HCT116 (cell line): ENCODE results near the gene RPS29. TPM values are rescaled to one million over a fixed set of nuclear protein-coding genes. Genes with fewer than 3 reads are reported as not detected.

ENCODE experiments used
- ATAC-seq: fragments of 200-7000 bp; cut with Tn5 transposase; 2 replicates; pipeline ENCODE4 v1.9.1; 2020; ENCODE audit warnings: mild to moderate bottlenecking, moderate library complexity
- BruUV-seq: library from RNA; stranded (reverse); fragments of 400-500 nt; replicated peaks from 2 replicates; lab custom pipeline; 2021; lab: Mats Ljungman, UMichigan
- CTCF ChIA-PET: fragments of 300-600 bp; sonication (Branson Sonifier 250); formaldehyde crosslinking; loops from one replicate; lab custom pipeline; 2021; ENCODE audit warnings: antibody characterized with exemption; lab: Charles Lee
- POLR2A ChIA-PET: fragments of 300-600, 350-600 bp; sonication (Branson Sonifier 250); formaldehyde crosslinking; loops from one replicate; lab custom pipeline; 2021; ENCODE audit warnings: antibody characterized with exemption; lab: Charles Lee
- RAD21 ChIA-PET, 2 experiments: fragments of 300-600 bp; sonication (Branson Sonifier 250); formaldehyde crosslinking; loops; one replicate each; lab custom pipeline; 2023; ENCODE audit warnings: low total read pairs in 2 of 2; ENCODE audit not compliant: uncharacterized antibody in 2 of 2, unreplicated experiment in 2 of 2, low non-redundant PET in 1 of 2; lab: Charles Lee
- DNase-seq: peaks from one replicate; pipeline ENCODE4 v3.0.0-alpha.2; 2010; ENCODE audit warnings: low read depth, low spot score
- H2AFZ ChIP-seq: fragments of 200-600 bp; shearing (Covaris generic), sonication (generic); 2 replicates; pipeline ENCODE4 v1.6.1; 2017; ENCODE audit warnings: low read depth, mixed run types, mixed read lengths, antibody characterized with exemption, low read length; ENCODE audit not compliant: poor library complexity, severe bottlenecking
- H3K27ac ChIP-seq: 2 replicates; pipeline ENCODE4 v1.5.1; 2012; ENCODE audit warnings: low read depth, low read length
- H3K27me3 ChIP-seq: fragments of 200-600 bp; sonication (generic); 2 replicates; pipeline ENCODE4 v1.6.1; 2016; ENCODE audit warnings: mixed run types, low read length, mixed read lengths; ENCODE audit not compliant: insufficient read depth
- H3K36me3 ChIP-seq, 2 experiments: fragments of 200-500 bp in 1 of 2; fragments of 200-600 bp in 1 of 2; sonication (Bioruptor generic) in 1 of 2; sonication (generic) in 1 of 2; 2 replicates each; pipeline versions ENCODE4 v1.5.1 to v1.6.1; 2014 to 2016; ENCODE audit warnings: low read length in 2 of 2, inconsistent platforms in 1 of 2, mixed read lengths in 1 of 2, mixed run types in 1 of 2; ENCODE audit not compliant: insufficient read depth in 2 of 2, control insufficient read depth in 1 of 2
- H3K4me1 ChIP-seq, 2 experiments: fragments of 200-600 bp in 1 of 2; sonication (generic) in 1 of 2; 2 replicates each; pipeline versions ENCODE4 v1.5.1 to v1.6.1; 2012 to 2017; ENCODE audit warnings: low read length in 2 of 2, inconsistent platforms in 1 of 2, mild to moderate bottlenecking in 1 of 2, mixed read lengths in 1 of 2, mixed run types in 1 of 2, moderate library complexity in 1 of 2; ENCODE audit not compliant: insufficient read depth in 2 of 2, control insufficient read depth in 1 of 2
- H3K4me2 ChIP-seq: fragments of 200-600 bp; sonication (generic); 2 replicates; pipeline ENCODE4 v1.6.1; 2017; ENCODE audit warnings: mixed run types, low read length, mixed read lengths
- H3K4me3 ChIP-seq, 2 experiments: fragments of 200-600 bp in 1 of 2; sonication (generic) in 1 of 2; replicated peaks in 1 of 2; 2 replicates each; pipeline ENCODE4 v1.5.1; 2011 to 2016; ENCODE audit warnings: low read length in 2 of 2, control low read depth in 1 of 2, low read depth in 1 of 2, mild to moderate bottlenecking in 1 of 2, mixed read lengths in 1 of 2, mixed run types in 1 of 2
- H3K79me2 ChIP-seq: fragments of 200-600 bp; sonication (generic); 2 replicates; pipeline ENCODE4 v1.6.1; 2017; ENCODE audit warnings: mild to moderate bottlenecking, mixed run types, low read length, moderate library complexity, mixed read lengths; ENCODE audit not compliant: insufficient read depth
- H3K9ac ChIP-seq: fragments of 200-600 bp; sonication (generic); 2 replicates; pipeline ENCODE4 v1.6.1; 2016; ENCODE audit warnings: low read length, mixed read lengths
- H3K9me2 ChIP-seq: fragments of 200-600 bp; sonication (generic), shearing (Covaris generic); 2 replicates; pipeline ENCODE4 v1.6.1; 2017; ENCODE audit warnings: mixed run types, mild to moderate bottlenecking, moderate library complexity; ENCODE audit not compliant: insufficient read depth
- H3K9me3 ChIP-seq, 2 experiments: fragments of 200-500 bp in 1 of 2; fragments of 200-600 bp in 1 of 2; sonication (Bioruptor generic) in 1 of 2; sonication (generic) in 1 of 2; 2 replicates each; pipeline ENCODE4 v1.6.1; 2014 to 2017; ENCODE audit warnings: low read length in 2 of 2, mixed read lengths in 2 of 2, inconsistent platforms in 1 of 2, low read depth in 1 of 2, mild to moderate bottlenecking in 1 of 2, mixed run types in 1 of 2, moderate library complexity in 1 of 2; ENCODE audit not compliant: control insufficient read depth in 1 of 2, insufficient read depth in 1 of 2
- H4K20me1 ChIP-seq: fragments of 200-600 bp; sonication (generic), shearing (Covaris generic); 2 replicates; pipeline ENCODE4 v1.6.1; 2017; ENCODE audit warnings: mixed run types, mild to moderate bottlenecking, moderate library complexity; ENCODE audit not compliant: insufficient read depth
- CBX3 ChIP-seq: IDR thresholded peaks from 2 replicates; pipeline ENCODE4 v1.6.1; 2012; ENCODE audit warnings: low read depth
- CEBPB ChIP-seq: IDR thresholded peaks from 2 replicates; pipeline ENCODE4 v1.6.1; 2012; ENCODE audit warnings: low read depth
- ELF1 ChIP-seq: IDR thresholded peaks from 2 replicates; pipeline ENCODE4 v1.6.1; 2012; ENCODE audit warnings: low read depth, borderline replicate concordance
- EZH2 ChIP-seq: fragments of 200-600 bp; sonication (generic); IDR thresholded peaks from 2 replicates; pipeline ENCODE4 v1.6.1; 2017; ENCODE audit warnings: antibody characterized with exemption, mixed run types
- JUND ChIP-seq: IDR thresholded peaks from 2 replicates; pipeline ENCODE4 v1.6.1; 2012
- MAX ChIP-seq: IDR thresholded peaks from 2 replicates; pipeline ENCODE4 v1.6.1; 2012
- POLR2A ChIP-seq: IDR thresholded peaks from 2 replicates; pipeline ENCODE4 v1.7.0; 2011; ENCODE audit warnings: borderline replicate concordance; ENCODE audit not compliant: insufficient read depth, insufficient read length; ENCODE audit errors: extremely low read depth
- POLR2AphosphoS5 ChIP-seq: IDR thresholded peaks from 2 replicates; pipeline ENCODE4 v1.6.1; 2011; ENCODE audit warnings: mild to moderate bottlenecking, low read depth, low read length, moderate library complexity
- REST ChIP-seq: IDR thresholded peaks from 2 replicates; pipeline ENCODE4 v1.6.1; 2012; ENCODE audit warnings: low read depth
- TCF7L2 ChIP-seq: IDR thresholded peaks from 2 replicates; pipeline ENCODE4 v1.7.0; 2011; ENCODE audit warnings: borderline replicate concordance, inconsistent platforms; ENCODE audit not compliant: insufficient read depth, insufficient read length; ENCODE audit errors: extremely low read depth
- ZBTB33 ChIP-seq: IDR thresholded peaks from 2 replicates; pipeline ENCODE4 v1.6.1; 2011; ENCODE audit warnings: mild to moderate bottlenecking, low read length, moderate library complexity; ENCODE audit not compliant: insufficient replicate concordance; ENCODE audit errors: extremely low read depth
- ZNF274 ChIP-seq: fragments of 200-500 bp; sonication (Bioruptor generic); IDR thresholded peaks from 2 replicates; pipeline ENCODE4 v1.6.1; 2014; ENCODE audit warnings: mild to moderate bottlenecking, low read depth, low read length, inconsistent platforms
- intact Hi-C: fragments of 100-400 bp; cut with micrococcal nuclease; formaldehyde crosslinking; loops from 2 replicates; pipeline ENCODE4 v1.10.0; 2022
- total RNA-seq: library from RNA; stranded (reverse); gene quantifications from one replicate; pipeline ENCODE4 v1.2.1, GENCODE V29; 2021; ENCODE audit not compliant: unreplicated experiment

The RPS29 gene
- total RNA-seq, 1 experiment from 2014 or later, result 1,825 TPM

GRCh38 chr14:49559979-49560768 lies 26.0 kb downstream of the RPS29 start:
- no peak for DNase-seq
- Histone ChIP-seq H3K4me1 (no peaks in the 10 kb centered on the region), H2AFZ (no peak overlapping the region), H3K9ac (no peak overlapping the region), H3K27me3 (no peaks in the 10 kb centered on the region), H3K9me3 (no peaks in the 10 kb centered on the region), H3K4me2 (no peak overlapping the region), H4K20me1 (no peaks in the 10 kb centered on the region), H3K79me2 (no peaks in the 10 kb centered on the region), H3K27ac (no peak overlapping the region), H3K36me3 (no peaks in the 10 kb centered on the region), H3K9me2 (no peaks in the 10 kb centered on the region), H3K4me3 (no peak overlapping the region)
- BruUV-seq, result no TSS peak
- ChIA-PET RAD21 (no interaction called here), CTCF (no interaction called here), POLR2A (no interaction called here)
- intact Hi-C loops, result no loop called here
- no peak for ATAC-seq
- TF ChIP-seq TCF7L2, result no peak
- TF ChIP-seq ELF1, result no peak
- TF ChIP-seq CBX3, result no peak
- no peak for TF ChIP-seq POLR2A
- TF ChIP-seq POLR2AphosphoS5, result no peak
- TF ChIP-seq ZBTB33, result no peak
- TF ChIP-seq EZH2, result no peak
- no peak for TF ChIP-seq REST
- no peak for TF ChIP-seq ZNF274
- TF ChIP-seq CEBPB, result no peak
- TF ChIP-seq MAX, result no peak
- no peak for TF ChIP-seq JUND
